CD4-positive, alpha-beta T cell (primary cell): ENCODE results near the gene KSR2. TPM values are rescaled to one million over a fixed set of nuclear protein-coding genes. Genes with fewer than 3 reads are reported as not detected.

Experiments
- ATAC-seq: fragments of 200-7000 bp; cut with Tn5 transposase; one replicate; pipeline ENCODE4 v1.10.0; 2022; ENCODE audit warnings: mild to moderate bottlenecking; ENCODE audit not compliant: poor library complexity
- CTCF ChIA-PET: fragments of 350-600 bp; sonication (Branson Sonifier 250); formaldehyde crosslinking; loops from one replicate; lab custom pipeline; 2021; ENCODE audit warnings: antibody characterized with exemption, inconsistent platforms; lab: Charles Lee
- POLR2A ChIA-PET: fragments of 350-600 bp; sonication (Branson Sonifier 250); formaldehyde crosslinking; loops from one replicate; lab custom pipeline; 2021; ENCODE audit warnings: antibody characterized with exemption, inconsistent platforms; lab: Charles Lee
- DNase-seq, 14 experiments: peaks; one replicate each; pipeline ENCODE4 v3.0.0-alpha.2; 2013 to 2020; ENCODE audit warnings: mixed read lengths in 2 of 14
- H3K27ac ChIP-seq, 2 donors: one replicate each; pipeline versions ENCODE4 v1.5.1 to v1.7.0; 2013; ENCODE audit warnings: low read length in 2 of 2, low read depth in 1 of 2, mild to moderate bottlenecking in 1 of 2
- H3K27me3 ChIP-seq, 2 experiments: 1 replicate in 1 of 2; 2 replicates in 1 of 2; pipeline versions ENCODE4 v1.6.1 to v1.7.0; 2013; ENCODE audit warnings: low read length in 2 of 2, control low read depth in 1 of 2, mild to moderate bottlenecking in 1 of 2, moderate library complexity in 1 of 2; ENCODE audit not compliant: insufficient read depth in 2 of 2, control insufficient read depth in 1 of 2
- H3K36me3 ChIP-seq: one replicate; pipeline ENCODE4 v1.6.1; 2013; ENCODE audit warnings: low read length, control low read depth; ENCODE audit not compliant: insufficient read depth
- H3K4me1 ChIP-seq: one replicate; pipeline ENCODE4 v1.6.1; 2013; ENCODE audit warnings: low read length, control low read depth; ENCODE audit not compliant: insufficient read depth
- H3K4me3 ChIP-seq: one replicate; pipeline ENCODE4 v1.5.1; 2013; ENCODE audit warnings: mild to moderate bottlenecking, low read length, moderate library complexity
- H3K9me3 ChIP-seq, 2 experiments: 1 replicate in 1 of 2; 2 replicates in 1 of 2; pipeline versions ENCODE4 v1.6.1 to v1.7.0; 2013; ENCODE audit warnings: low read length in 2 of 2, mild to moderate bottlenecking in 2 of 2, control low read depth in 1 of 2, moderate library complexity in 1 of 2; ENCODE audit not compliant: control insufficient read depth in 1 of 2, insufficient read depth in 1 of 2
- H3K27ac Mint-ChIP-seq: one replicate; pipeline ENCODE4 v1.8.0; 2020; ENCODE audit warnings: mixed read lengths
- H3K27me3 Mint-ChIP-seq: one replicate; pipeline ENCODE4 v1.8.0; 2021; ENCODE audit warnings: mixed read lengths
- H3K36me3 Mint-ChIP-seq: one replicate; pipeline ENCODE4 v1.8.0; 2021; ENCODE audit warnings: low read depth, mixed read lengths
- H3K4me1 Mint-ChIP-seq: one replicate; pipeline ENCODE4 v1.8.0; 2021; ENCODE audit warnings: low read depth, mixed read lengths
- H3K4me3 Mint-ChIP-seq: one replicate; pipeline ENCODE4 v1.8.0; 2020; ENCODE audit warnings: mild to moderate bottlenecking, mixed read lengths
- H3K9me3 Mint-ChIP-seq: one replicate; pipeline ENCODE4 v1.8.0; 2020; ENCODE audit warnings: mixed read lengths
- CTCF ChIP-seq: fragments of 200-600 bp; IDR thresholded peaks from one replicate; pipeline ENCODE4 v1.8.0; 2022; ENCODE audit warnings: antibody characterized with exemption, mild to moderate bottlenecking
- intact Hi-C, 2 experiments: fragments of 100-400 bp; cut with DNase I in 1 of 2; cut with micrococcal nuclease in 1 of 2; formaldehyde crosslinking; loops; one replicate each; pipeline versions ENCODE4 v1.15.1 to v1.9.0; 2023 to 2025; cut with DNase I, micrococcal nuclease
- total RNA-seq, 174 experiments: library from RNA in 2 of 174; stranded (reverse) in 2 of 174; gene quantifications; one replicate each; pipeline ENCODE4 v1.2.3 and lab custom pipeline; 2021 to 2026

The KSR2 gene
- total RNA-seq, 2 experiments from 2014 or later, result 0.05 to 0.17 TPM

GRCh38 chr12:117521867-117522266 lies 446.9 kb downstream of the KSR2 start:
- H3K27ac ChIP-seq, result no peak overlapping the region
- DNase-seq (no peak), ATAC-seq (no peak)
- no peaks in the 10 kb centered on the region for H3K36me3 ChIP-seq
- no peaks in the 10 kb centered on the region for H3K36me3 Mint-ChIP-seq
- intact Hi-C loops, result no loop called here
- H3K4me3 Mint-ChIP-seq, result no peak overlapping the region
- H3K27ac Mint-ChIP-seq, result no peak overlapping the region
- no peaks in the 10 kb centered on the region for H3K4me1 Mint-ChIP-seq
- H3K4me1 ChIP-seq, result no peaks in the 10 kb centered on the region
- H3K27me3 ChIP-seq, result no peaks in the 10 kb centered on the region
- POLR2A ChIA-PET, result no interaction called here
- peaks cover 0 to 5% of the 10 kb centered on the region in 2 experiments for H3K9me3 ChIP-seq
- no peaks in the 10 kb centered on the region for H3K9me3 Mint-ChIP-seq
- CTCF ChIA-PET, result no interaction called here
- no peak overlapping the region for H3K4me3 ChIP-seq
- no peaks in the 10 kb centered on the region for H3K27me3 Mint-ChIP-seq
- no peak for TF ChIP-seq CTCF

- Mint-ChIP-seq H3K4me3 (no peak overlapping the region), H3K36me3 (no peaks in the 10 kb centered on the region), H3K27ac (no peak overlapping the region), H3K27me3 (no peaks in the 10 kb centered on the region), H3K9me3 (no peaks in the 10 kb centered on the region), H3K4me1 (no peaks in the 10 kb centered on the region)
- H3K27ac ChIP-seq, result no peak overlapping the region
- H3K4me1 ChIP-seq, result no peaks in the 10 kb centered on the region
- TF ChIP-seq CTCF, result no peak
- DNase-seq, result peak in 2 of 14 experiments; percentile 5 to 19
- CTCF ChIA-PET, result no interaction called here
- intact Hi-C loops, result no loop called here
- peaks cover 0 to 5% of the 10 kb centered on the region in 2 experiments for H3K9me3 ChIP-seq
- no peaks in the 10 kb centered on the region for H3K27me3 ChIP-seq
- H3K36me3 ChIP-seq, result no peaks in the 10 kb centered on the region
- POLR2A ChIA-PET, result no interaction called here
- no peak for ATAC-seq
- H3K4me3 ChIP-seq, result no peak overlapping the region
Measured at GRCh38 chr12:117521346-117521745, 447.4 kb downstream of the KSR2 start.

- H3K36me3 Mint-ChIP-seq, result no peaks in the 10 kb centered on the region
- intact Hi-C loops, result no loop called here
- Histone ChIP-seq H3K27ac (no peak overlapping the region), H3K4me3 (no peak overlapping the region), H3K4me1 (no peaks in the 10 kb centered on the region), H3K27me3 (no peaks in the 10 kb centered on the region), H3K36me3 (no peaks in the 10 kb centered on the region), H3K9me3 (no peaks in the 10 kb centered on the region)
- no peak overlapping the region for H3K27ac Mint-ChIP-seq
- no peak for TF ChIP-seq CTCF
- H3K4me1 Mint-ChIP-seq, result no peaks in the 10 kb centered on the region
- H3K27me3 Mint-ChIP-seq, result peaks cover under 1% of the 10 kb centered on the region
- ATAC-seq, result no peak
- H3K9me3 Mint-ChIP-seq, result no peaks in the 10 kb centered on the region
- ChIA-PET CTCF (no interaction called here), POLR2A (no interaction called here)
- no peak for DNase-seq
- no peak overlapping the region for H3K4me3 Mint-ChIP-seq
Measured at GRCh38 chr12:117518594-117519270, 450.1 kb downstream of the KSR2 start.
